ENCODE measurements around the gene METTL22.

- TF ChIP-seq, protein P1, sequence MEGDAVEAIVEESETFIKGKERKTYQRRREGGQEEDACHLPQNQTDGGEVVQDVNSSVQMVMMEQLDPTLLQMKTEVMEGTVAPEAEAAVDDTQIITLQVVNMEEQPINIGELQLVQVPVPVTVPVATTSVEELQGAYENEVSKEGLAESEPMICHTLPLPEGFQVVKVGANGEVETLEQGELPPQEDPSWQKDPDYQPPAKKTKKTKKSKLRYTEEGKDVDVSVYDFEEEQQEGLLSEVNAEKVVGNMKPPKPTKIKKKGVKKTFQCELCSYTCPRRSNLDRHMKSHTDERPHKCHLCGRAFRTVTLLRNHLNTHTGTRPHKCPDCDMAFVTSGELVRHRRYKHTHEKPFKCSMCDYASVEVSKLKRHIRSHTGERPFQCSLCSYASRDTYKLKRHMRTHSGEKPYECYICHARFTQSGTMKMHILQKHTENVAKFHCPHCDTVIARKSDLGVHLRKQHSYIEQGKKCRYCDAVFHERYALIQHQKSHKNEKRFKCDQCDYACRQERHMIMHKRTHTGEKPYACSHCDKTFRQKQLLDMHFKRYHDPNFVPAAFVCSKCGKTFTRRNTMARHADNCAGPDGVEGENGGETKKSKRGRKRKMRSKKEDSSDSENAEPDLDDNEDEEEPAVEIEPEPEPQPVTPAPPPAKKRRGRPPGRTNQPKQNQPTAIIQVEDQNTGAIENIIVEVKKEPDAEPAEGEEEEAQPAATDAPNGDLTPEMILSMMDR (IDR thresholded peaks at IDR 0.05; ENCODE audit: poor library complexity): no peak
- TF ChIP-seq EZH2 (IDR thresholded peaks at IDR 0.05; ENCODE audit: borderline replicate concordance) (no peak), EZH2phosphoT487 (IDR thresholded peaks at IDR 0.05; ENCODE audit: low read depth, severe bottlenecking, unreplicated experiment) (no peak)
Measured at GRCh38 chr16:8641671-8642070, 20.2 kb downstream of the METTL22 start.

All from hepatocyte (in vitro differentiated cells).